Measurements from ENCODE around the gene GSTCD.

Gene GSTCD

GRCh38 chr4:105895583-105896460, 187.2 kb downstream of the GSTCD start:
- DNase-seq, result no peak

GRCh38 chr4:105896461-105896942, 187.9 kb downstream of the GSTCD start:
- no peak for DNase-seq

All from NCI-H2107 (cell line).